ENCODE measurements around the gene TMPRSS4.

TMPRSS4 gene

DNA sequence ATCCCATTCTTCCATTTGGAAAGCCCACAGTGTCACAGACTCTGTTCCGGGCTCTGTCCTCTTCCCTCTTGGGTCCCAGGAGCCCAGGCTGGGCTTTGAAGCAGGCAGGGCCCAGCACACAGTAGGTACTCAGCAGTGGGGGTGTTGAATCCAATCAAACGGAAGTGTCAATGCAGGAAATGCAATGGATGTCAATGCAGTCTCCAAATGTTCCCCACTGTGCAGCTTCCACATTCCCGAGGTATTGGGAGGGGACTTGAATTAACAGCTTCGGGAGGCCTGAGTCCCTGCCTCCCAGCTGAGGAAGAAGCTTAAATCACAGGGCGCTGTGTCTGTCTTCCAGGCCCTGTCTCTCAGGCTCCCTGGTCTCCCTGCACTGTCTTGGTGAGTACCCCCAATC, 31.6 kb downstream of the TMPRSS4 start:
- DNase-seq, result no peak

DNA sequence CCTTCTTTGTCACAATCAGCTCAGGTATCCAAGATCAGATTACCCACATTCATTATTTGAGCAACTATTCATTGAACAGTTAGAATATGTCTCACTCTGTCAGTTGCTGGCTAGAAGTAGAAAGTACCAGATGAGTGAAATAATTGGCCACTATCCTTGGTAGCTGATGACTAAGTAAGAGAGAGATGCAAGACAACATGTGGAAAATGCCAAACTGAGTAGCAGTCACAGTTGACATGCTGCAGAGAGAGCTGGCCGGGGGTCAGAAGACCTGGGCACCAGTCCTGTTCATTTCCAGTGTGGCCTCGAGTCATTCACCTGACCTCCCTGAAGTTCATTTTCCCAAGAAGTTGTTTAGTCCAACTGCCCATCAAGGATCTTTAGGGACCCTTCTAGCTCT, 32.4 kb downstream of the TMPRSS4 start:
- no peak for DNase-seq

DNA sequence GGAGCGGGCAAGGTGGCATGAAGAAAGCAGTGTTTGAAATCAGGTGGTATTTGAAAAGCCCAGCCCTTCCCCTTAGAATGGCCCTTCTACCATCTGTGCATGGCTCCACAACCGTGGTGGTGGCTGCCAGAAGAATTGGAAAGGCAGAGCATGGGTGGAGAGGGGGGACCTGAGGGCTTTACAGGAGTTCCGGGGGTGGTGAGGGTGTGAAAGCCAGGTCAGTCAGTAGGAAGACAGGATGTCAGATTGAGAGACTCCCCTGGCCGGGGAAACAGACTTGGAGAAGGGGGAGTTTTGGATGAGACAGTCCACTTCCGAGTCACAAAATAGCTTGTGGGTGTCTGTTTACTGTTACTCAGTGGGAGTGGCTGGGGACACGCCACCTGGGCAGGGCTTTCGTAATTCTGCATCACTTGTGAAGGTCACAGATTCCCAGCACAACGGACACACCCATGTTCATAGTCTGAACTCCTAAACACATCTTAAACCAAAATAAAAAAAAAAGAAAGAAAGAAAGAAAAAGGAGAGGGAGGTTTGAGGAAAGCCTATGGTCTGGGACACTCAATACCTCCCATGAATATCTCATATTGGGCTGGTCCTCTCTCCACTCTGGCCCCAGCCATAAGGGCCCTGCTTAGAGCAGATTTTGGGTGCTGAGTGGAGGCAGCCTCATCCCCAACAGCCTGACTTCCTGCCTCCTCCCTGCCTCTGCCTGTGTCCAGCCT, 34.3 kb downstream of the TMPRSS4 start:
- no peak for DNase-seq

DNA sequence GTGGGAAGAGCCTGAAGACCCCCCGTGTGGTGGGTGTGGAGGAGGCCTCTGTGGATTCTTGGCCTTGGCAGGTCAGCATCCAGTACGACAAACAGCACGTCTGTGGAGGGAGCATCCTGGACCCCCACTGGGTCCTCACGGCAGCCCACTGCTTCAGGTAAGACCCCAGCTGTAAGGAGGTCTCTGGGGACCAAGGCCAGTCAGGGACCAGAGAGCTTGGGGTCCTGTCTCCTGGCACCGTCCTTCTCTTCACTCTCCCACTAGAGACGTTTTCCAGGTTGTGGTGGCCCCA, 34.8 kb downstream of the TMPRSS4 start:
- no peak for DNase-seq

DNA sequence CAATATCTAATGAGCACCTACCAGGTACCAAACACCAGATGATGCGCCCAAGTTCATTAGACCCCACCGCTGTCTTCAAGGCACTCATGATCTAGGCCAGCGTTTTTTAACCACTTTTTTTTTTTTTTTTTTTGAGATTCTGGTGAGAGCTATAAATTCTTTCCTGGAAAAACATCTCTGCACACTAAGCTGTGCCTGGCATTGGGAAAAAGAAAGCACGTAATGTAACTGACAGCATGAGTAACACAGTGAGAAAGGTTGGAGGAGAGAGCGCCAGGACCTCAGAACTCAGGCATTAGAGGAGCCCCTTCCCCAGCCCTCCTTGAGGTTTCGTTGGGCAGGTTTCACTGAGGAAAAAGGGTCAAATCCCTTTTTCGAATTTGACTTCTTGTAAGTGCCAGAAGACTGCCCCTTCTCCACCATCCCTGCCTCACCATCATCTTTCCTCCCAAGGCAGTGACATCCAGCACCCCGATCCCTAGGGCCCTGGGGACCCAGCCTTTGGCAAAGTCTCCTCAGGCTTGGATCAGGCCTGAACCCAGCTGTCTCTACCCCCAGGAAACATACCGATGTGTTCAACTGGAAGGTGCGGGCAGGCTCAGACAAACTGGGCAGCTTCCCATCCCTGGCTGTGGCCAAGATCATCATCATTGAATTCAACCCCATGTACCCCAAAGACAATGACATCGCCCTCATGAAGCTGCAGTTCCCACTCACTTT, 36.0 kb downstream of the TMPRSS4 start:
- no peak for DNase-seq

DNA sequence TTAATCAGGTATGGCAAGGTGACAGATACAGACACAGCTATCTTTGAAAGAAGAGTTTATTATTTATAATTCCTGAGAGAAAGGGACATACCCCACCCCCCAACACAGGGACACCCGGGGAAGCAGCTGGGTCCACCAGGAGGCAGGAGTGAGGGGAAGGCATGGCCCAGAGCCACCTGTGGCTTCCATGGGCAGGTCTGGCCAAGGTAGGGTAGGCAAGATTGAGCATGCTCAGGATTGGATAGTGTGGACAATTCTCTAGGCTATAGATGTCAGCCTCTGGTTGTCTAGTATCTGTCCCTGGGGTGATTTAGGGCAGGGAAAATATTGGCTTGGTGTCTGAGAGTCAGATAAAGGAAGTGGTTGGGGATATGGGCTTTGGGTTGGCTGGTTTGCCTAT, 37.4 kb downstream of the TMPRSS4 start:
- DNase-seq, result no peak

DNA sequence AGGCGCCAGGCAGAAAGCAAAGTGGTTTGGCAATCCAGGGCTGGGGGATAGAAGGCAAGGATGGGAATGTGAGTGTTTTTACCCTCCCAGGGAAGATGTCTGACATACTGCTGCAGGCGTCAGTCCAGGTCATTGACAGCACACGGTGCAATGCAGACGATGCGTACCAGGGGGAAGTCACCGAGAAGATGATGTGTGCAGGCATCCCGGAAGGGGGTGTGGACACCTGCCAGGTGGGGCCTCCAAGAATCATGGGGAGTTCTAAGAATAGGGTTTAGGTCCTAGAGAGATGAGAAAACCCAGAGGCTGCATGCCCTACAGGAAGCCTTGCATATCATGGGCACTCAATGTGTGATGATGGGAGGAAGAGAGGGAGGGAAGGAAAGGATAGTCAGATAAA, 38.2 kb downstream of the TMPRSS4 start:
- no peak for DNase-seq

DNA sequence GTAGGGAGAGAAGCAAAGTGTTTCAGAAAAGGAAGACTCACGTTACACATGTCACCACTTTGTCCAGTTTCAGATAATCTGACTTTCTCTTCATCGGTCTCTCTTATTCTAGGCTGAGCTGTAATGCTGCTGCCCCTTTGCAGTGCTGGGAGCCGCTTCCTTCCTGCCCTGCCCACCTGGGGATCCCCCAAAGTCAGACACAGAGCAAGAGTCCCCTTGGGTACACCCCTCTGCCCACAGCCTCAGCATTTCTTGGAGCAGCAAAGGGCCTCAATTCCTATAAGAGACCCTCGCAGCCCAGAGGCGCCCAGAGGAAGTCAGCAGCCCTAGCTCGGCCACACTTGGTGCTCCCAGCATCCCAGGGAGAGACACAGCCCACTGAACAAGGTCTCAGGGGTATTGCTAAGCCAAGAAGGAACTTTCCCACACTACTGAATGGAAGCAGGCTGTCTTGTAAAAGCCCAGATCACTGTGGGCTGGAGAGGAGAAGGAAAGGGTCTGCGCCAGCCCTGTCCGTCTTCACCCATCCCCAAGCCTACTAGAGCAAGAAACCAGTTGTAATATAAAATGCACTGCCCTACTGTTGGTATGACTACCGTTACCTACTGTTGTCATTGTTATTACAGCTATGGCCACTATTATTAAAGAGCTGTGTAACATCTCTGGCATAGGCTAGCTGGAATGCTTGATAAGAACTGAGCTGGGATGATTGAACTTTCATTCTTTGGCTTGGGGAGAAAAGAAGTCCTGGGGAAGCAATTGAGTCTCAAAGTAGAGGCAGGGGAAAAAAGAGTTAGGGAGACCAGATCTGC, 41.1 kb downstream of the TMPRSS4 start:
- no peak for DNase-seq

DNA sequence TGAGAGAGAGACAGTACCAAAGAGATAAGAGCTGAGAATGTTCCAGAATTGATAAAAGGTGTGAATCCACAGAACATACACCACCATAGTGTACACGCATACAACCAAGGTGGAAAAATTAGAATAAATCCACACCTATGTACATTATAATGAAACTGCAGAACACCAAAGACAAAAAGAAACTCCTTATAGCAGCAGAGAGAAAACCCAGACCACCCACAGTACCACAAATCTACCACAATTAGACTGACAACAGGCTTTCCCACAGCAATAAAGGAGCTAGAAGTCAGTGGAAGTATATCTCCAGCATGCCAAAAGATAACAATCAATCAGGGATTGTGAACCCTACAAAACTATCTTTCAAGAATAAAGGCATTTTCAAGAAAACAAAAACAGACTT, 43.9 kb downstream of the TMPRSS4 start:
- no peak for DNase-seq

DNA sequence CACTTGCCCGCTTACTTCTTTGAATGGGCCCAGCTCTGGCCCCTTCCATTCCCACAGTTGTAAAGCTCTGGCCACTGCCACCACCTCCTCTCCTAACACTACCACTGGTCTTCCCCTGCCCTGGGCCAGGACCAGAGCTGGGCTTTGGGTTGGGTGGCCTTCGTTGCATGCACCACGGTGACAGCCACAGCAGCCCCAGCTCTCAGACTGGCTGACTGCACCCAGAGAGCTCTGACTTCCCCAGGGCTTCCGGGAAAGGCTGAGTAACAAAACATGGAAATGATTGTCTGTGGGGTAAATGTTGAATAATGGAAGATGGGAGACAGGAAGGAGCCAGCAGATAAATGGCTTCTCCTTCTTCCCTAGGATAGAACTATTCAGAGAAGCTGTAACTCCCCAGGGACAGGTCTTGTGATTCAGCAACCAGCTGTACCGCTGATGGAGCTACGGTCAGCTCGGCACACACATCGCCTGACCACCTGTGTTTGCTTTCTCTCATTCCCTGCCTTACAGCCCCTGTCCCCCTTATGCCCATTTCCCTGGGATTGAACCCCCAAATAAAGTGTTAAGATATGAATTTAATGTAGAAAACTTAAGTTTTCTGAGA, 48.2 kb downstream of the TMPRSS4 start:
- DNase-seq, result no peak

DNA sequence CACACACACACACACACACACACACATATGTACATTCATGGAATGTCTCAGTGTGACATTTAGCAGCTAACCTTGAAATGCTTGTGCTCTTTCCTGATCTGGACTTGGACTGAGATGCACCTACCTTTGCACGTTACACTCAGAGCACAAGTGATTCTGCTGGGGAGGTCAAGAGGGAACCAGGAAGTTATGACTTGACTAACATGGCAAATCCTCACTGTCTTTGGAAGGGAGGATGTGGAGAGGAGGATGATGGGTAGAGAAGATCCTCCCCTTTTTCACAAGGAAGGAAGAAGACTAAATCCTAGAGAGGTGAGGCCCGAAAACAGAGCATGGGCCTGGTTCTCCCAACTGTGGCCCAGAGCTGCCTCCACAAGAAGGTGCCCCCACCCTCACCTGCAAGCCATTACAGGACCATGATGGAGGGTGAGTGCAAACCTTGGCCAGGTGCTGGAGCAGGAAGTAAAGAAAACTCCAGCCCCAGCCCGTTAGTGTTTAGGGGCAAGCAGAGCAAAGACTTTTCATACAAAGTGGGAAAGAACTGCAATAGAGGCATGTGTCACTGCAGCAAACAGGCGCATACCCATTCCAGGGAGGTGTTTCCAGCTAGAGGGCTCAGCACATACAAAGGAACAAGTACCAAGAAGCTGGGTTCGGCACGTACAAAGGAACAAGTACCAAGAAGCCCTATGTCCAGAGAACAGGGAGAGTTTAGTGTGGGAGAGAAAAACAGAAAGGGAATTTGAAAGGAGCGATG, 49.4 kb downstream of the TMPRSS4 start:
- DNase-seq, result no peak

DNA sequence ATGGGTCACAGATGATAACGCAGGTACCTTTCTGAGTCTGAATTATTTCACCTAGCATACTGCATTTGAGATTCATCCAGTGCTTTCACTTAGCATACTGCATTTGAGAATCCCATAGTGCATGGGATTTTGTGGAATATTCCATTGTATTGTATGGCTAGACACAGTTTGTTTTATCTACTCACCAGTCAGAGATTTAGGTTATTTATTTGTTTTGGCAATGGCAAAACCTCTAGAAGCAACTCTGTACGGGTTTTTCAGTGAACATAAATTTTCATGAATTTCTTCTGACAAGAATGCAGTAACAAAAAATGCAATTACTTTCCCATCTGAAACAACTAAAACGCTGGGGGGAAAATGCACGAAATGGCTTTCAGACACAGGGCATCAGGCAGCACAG, 51.4 kb downstream of the TMPRSS4 start:
- DNase-seq, result no peak

DNA sequence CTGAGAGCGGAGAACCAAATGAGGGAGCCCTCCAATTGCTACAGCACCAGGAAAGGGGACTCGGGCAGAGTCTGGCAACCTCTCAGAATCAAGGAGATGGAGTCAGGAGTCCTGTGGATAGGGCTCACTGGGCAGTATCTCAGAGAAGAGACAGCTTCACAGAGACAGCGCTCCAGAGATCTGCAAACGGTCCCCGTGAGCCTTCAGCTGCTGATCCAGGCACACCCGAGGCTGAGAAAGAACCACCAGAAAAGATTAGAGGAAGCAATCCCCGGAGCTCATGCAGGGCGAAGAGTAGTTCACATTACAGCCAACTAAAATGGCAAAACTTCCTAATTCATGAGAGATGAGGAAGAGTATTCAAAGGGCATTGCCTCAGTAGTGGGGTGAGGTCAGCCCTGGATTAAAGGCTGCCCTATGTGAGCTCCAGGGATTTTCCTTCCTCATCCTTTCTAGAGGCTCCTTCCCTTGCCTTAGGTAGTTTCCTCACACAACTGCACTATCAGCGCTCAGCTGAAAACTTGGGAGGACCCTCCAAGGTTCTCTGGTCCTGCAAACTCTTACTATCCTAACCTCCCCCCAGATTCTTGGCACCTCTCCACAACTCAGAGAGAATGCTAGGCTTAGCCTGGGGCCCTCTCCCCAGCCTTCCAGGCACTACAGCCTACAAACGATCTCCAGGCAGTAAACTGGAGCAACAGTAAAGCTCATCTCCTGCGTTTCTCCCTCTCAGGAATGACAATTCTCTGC, 52.0 kb downstream of the TMPRSS4 start:
- DNase-seq, result no peak

DNA sequence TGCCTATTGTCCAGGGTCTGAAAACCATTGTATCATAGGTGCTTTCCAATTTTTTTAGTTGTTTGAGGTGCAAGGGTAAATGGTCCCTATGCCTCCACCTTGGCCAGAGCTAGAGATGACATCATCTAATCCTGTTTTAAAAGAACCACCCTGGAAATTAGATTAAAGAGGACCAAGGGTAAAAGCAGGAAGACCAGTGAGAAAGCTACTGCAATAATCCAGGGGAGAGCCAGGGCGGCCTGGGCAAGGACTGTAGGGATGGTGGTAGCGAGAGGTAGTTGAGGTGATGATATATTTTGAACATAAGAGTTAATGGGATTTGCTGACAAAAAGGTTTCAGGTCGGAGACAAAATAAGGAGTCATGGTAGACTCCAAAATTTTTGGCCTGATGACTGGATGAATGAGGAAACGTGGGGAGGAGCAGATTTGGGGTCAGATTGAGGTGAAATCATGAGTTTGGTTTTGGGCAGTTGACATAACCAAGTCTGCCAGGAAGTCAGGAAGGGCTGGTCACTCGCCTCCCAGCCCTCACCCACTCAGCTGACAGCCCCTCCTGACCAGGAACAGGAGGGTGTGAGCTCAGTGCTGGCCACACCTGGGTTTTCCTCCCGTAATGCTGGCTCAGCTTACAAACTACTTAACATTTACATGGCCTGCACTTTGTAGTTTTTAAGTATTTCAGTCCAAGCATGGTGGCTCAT, 52.7 kb downstream of the TMPRSS4 start:
- DNase-seq, result no peak

DNA sequence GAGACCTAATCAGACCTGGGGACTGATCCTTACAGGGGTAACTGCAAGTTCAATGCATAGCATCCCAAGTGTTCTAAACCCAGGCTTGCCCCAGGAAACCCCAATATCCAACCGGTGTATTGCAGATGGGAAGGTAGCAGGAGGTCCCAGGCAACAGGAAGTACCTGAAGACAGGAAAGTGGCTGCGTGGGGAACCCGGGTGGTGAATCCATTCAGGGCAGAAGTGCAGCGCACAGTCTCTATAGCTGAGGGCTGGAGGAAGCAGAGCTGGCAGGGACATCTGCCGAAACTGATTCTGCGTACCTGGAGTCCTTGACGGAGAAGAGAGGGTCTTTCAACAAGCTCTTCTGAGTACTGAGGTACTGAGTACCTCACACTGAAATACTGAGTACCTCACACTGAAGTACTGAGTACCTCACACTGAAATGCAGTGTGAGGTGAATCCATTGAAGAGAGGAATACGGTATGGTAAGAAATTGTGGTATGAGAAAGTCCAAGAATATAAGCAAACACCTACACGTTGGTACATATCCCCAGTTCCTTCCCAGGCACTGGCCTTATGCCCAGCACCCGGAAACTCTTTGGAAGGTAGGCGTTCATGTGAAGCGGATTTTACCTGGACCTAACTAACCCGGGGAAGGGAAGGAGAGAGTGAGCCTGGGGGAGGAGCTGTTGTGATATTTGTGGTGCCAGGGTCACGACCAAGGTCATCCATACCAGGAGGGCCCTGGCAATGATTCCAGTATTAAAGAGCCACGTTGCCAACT, 55.7 kb downstream of the TMPRSS4 start:
- DNase-seq, result no peak

DNA sequence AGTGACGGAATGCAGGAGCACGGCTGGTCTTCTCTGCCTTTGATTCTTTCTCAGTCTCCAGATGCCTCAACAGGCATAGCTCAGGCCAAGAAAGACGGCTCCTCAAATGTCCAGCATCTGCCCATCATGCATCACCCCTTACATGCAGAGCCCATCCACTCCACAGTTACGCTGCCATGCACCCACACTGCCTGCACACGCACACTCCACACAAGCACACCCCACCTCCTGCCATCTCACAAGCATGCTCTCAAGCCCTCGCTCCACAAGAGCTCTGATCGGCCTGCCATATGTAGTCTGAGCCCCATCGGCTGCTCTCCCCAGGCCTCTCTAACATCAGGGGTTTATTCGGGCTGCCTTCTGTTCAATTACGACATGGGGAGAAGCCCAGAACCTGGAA, 56.9 kb downstream of the TMPRSS4 start:
- DNase-seq, result no peak

DNA sequence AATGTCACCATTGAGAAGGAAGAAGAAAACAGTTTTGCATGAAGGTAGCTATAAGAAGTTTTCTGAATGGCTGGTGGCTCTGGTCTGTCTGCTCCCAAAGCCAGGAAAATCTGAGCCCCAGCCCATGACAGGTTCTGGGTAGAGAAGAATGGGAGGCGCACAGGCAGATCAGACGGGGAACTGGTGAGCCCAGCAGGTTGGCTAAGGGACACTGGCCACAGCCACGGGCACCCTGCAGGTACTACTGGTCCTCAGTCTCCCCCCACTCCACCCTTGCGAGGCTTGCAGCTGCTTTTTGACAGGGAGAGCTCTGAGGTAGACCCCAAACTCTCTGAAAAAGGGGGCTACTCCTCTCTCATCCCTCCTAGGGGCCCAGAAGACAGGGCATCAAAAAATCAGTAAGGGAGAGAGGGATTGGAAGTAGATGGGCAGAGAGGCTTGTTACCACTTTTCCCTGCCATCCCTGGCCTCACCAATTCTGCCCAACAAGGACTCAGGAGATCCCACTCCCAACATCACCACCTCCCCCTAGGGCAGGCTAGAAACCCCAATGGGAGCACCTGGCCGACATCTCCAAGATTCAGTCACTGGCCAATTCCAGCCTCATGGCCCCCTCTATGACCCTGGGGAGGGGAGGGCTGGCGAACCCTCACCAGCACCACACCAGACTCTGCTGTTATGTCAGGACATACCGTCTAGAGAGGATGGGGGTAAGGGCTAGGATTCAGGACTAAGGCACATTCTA, 58.3 kb downstream of the TMPRSS4 start:
- DNase-seq, result no peak

DNA sequence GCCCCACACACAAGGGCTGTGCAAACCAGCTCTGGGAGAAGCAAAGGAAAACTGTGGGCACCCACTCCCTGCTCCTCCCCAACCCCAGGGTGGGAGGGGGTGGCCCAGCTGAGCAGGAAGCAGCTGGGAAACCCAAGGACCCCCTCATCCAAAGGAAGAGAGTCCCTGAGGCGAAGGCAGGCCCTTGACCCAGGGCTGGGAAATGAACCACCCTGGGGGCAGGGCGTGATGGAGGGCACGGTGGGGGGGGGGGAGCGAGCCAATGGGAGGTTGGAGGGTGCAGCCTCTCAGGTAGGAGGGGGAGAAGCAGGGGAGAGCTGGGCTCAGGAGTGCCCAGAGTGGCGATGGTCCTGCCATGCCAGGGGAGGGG, 58.9 kb downstream of the TMPRSS4 start:
- no peak for DNase-seq

DNA sequence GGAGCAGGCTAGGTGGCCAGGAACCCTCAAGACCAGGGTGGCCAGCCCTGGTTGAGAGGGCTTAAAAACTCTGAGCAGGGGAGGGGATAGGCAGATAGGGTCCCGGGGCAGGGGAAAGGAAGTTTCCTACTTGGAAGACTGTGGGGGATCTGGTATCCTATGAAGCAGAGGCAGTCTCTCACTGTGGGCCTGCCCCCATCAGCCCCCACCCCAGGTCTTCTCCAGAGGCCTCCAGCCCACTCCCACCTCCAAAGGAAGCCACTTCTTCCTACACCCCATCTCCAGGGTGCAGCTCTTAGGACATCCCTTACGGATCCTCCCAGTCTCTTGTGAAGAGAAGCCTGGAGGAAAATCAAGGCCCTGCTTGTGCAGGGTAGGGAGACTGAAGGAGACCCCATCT, 59.5 kb downstream of the TMPRSS4 start:
- DNase-seq, result no peak

DNA sequence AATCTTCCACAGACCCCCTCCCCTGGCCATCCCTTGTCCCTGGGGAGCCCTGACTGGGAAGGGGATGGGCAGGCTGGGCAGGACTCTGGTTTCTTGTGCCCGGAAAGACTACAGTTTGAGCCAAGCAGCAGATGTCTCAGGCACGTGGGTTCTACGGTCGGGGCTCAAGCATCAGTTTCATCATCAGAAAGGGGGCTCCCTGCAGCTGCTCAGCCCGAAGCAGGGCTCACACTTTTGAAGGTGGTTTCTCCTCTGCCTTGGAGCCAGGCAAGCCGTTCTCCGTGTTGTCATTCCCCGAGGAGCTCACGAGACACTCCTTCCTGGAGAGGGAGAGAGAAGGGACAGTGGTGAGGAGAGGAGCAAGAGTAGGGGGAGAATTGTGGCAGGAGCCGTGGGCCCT, 59.9 kb downstream of the TMPRSS4 start:
- no peak for DNase-seq
